K562 treated with DMSO at 1 percent for 24 hours (cell line): ENCODE measurements around the gene TMEM31. TPM values are rescaled to one million over a fixed set of nuclear protein-coding genes. Genes with fewer than 3 reads are reported as not detected.

ENCODE experiments used
- total RNA-seq: library from RNA; unstranded; fragments of 300-600 nt; gene quantifications from 2 replicates; pipeline ENCODE4 v1.2.3, GENCODE V29; 2022; ENCODE audit warnings: low read depth; ENCODE audit not compliant: insufficient read depth

Gene TMEM31, protein sequence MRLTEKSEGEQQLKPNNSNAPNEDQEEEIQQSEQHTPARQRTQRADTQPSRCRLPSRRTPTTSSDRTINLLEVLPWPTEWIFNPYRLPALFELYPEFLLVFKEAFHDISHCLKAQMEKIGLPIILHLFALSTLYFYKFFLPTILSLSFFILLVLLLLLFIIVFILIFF
- total RNA-seq = not detected in 2 replicates

DNA sequence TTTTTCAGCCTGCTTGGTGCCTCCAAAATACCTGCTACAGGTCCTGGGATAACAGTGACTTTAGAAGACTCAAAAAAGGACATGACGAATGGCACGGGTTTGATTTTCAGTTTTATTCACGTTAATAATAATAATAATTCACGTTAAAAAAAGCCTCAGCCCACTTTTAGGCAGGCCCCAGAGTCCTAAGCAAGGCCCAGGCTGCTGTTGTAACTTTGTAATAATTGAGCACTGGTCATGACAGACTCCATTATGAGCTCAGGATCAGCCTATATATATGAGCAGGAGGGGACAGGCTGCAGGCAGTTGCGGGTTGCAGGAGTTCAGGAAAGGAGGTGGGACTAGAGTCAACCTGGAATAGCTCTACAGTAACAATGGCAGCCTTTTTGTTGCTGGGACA is at the start of gene TMEM31:
TMEM31 (plus strand) TSS at position 301 of the 400 bp plus-strand sequence. CDS start 1,350 bp downstream, outside the sequence.

DNA sequence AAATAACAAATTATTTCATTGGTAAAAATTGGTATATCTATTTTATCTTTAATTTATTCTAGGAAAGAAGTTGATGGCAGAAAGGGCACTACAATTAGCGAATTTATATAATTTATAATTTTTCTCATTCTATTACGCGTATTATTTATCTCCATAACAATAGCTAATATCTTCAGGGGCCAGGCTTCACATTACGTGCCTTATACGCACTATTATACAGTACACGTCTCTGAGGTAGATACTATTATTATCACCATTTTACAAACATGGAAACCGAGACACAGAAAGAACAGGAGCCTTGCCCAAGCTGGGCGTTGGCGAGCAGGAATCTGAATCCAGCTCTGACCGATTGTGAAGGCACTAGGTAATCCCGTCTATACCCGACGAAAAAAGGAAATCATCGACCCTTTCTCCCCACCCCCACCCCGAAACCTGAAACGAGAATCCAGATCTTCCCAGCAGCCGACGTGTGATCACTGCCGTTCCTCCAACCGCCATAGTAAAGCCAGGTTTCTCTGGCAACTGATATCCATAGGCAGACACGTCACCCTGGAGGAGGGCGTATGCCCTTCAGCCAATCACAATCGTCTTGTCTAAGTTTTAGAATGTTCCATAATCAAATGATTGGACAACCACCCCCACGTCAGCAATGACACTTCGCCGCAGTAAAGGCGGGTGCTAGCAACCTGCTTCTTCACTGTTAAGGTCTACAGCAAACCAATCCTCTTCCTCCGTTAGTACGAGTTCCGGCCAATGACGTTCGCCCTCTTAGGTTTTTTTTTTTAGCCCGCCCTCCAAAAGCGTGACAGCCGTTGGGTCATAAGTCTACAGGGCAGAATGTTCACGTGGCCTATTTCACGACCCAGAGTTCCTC is 24.3 kb upstream of the TMEM31 start, which contains the start of gene MORF4L2:
MORF4L2 (minus strand) TSS at position 501 of the 874 bp plus-strand sequence. CDS start 9,672 bp downstream, outside the sequence.

Other genes with a start within 250 kb of the TMEM31 start
- 0.24 and 0.87 TPM in 2 replicates for gene RAB40A, start 191.4 kb upstream of the TMEM31 start, total RNA-seq
- gene TCEAL4, start 125.4 kb upstream of the TMEM31 start, total RNA-seq = 8.6 and 9.8 TPM in 2 replicates
- not detected in 2 replicates for gene TCEAL3, start 102.9 kb upstream of the TMEM31 start, total RNA-seq
- gene TCEAL1, start 81.9 kb upstream of the TMEM31 start, total RNA-seq = 2.1 and 3.4 TPM in 2 replicates
- gene MORF4L2, start 24.2 kb upstream of the TMEM31 start, total RNA-seq = 320 and 340 TPM in 2 replicates
- not detected in 2 replicates for gene PLP1, start 65.9 kb downstream of the TMEM31 start, total RNA-seq
- 0.15 and 0.16 TPM in 2 replicates for gene RAB9B, start 121.3 kb downstream of the TMEM31 start, total RNA-seq